Neural crest cell (in vitro differentiated cells): Measurements from ENCODE around the gene TMEM87B. TPM values are rescaled to one million over a fixed set of nuclear protein-coding genes. Genes with fewer than 3 reads are reported as not detected.

Source experiments
- DNase-seq: peaks from one replicate; pipeline ENCODE4 v3.0.0; 2021; ENCODE audit warnings: low read depth, mixed read lengths, low spot score
- H3K27ac Mint-ChIP-seq: one replicate; pipeline ENCODE4 v1.8.0; 2021; ENCODE audit warnings: mild to moderate bottlenecking, mixed read lengths; ENCODE audit not compliant: unreplicated experiment
- H3K27me3 Mint-ChIP-seq: 2 replicates; pipeline ENCODE4 v1.8.0; 2021; ENCODE audit warnings: low read depth, mild to moderate bottlenecking, mixed read lengths
- H3K36me3 Mint-ChIP-seq: 2 replicates; pipeline ENCODE4 v1.8.0; 2021; ENCODE audit warnings: low read depth, mild to moderate bottlenecking, mixed read lengths
- H3K4me1 Mint-ChIP-seq: 2 replicates; pipeline ENCODE4 v1.8.0; 2021; ENCODE audit warnings: mixed read lengths
- H3K4me3 Mint-ChIP-seq: one replicate; pipeline ENCODE4 v1.8.0; 2021; ENCODE audit warnings: mild to moderate bottlenecking, mixed read lengths
- H3K9me3 Mint-ChIP-seq: 2 replicates; pipeline ENCODE4 v1.8.0; 2021; ENCODE audit warnings: mixed read lengths
- total RNA-seq: library from RNA; stranded (reverse); gene quantifications from 2 replicates; pipeline ENCODE4 v1.2.1, GENCODE V29; 2021
- TF ChIP-seq, protein P1 (sequence below): fragments of 200-600 bp; sonication (generic); conservative IDR thresholded peaks from 2 replicates; pipeline ENCODE4 v1.5.0; 2021; ENCODE audit warnings: antibody characterized with exemption, mild to moderate bottlenecking

TMEM87B gene
- total RNA-seq, 1 donor from 2014 or later: 6.2 TPM

DNA sequence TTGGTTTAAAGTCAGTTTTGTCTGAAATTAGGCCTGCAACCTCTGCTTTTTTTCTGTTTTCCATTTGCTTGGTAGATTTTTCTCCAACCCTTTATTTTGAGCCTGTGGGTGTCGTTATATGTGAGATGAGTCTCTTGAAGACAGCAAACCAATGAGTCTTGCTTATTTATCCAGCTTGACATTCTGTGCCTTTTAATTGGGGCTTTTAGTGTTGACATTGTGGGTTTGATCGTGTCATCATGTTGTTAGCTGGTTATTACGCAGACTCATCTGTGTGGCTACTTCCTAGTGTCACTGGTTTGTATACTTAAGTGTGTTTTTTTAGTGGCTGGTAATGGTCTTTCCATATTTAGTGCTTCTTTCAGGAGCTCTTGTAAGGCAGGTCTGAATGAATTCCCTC, 18.8 kb downstream of the TMEM87B start:
- H3K9me3 Mint-ChIP-seq: peaks cover 23% of the 10 kb centered on the region
- peaks cover 48% of the 10 kb centered on the region for H3K36me3 Mint-ChIP-seq

DNA sequence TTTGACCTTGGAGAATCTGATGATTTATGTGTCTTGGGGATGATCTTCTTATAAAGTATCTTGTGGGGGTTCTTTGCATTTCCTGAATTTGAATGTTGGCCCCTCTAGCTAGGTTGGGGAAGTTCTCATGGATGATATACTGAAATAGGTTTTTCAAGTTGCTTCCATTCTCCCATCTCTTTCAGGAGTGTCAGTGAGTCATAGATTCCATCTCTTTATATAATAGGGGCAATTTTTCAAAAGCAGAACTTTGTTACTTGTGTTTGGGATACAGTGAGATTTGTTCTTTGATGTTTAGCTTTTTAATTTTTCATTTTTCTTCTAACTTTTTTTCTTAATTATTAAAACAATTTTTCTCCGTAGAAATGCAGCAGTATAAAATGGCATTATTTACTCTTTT, 19.4 kb downstream of the TMEM87B start:
- no peak overlapping the region for H3K27ac Mint-ChIP-seq
- peaks cover 19% of the 10 kb centered on the region for H3K9me3 Mint-ChIP-seq
- H3K4me1 Mint-ChIP-seq: peaks cover 5% of the 10 kb centered on the region
- H3K27me3 Mint-ChIP-seq: no peaks in the 10 kb centered on the region
- H3K4me3 Mint-ChIP-seq: no peak overlapping the region
- TF ChIP-seq, protein P1, sequence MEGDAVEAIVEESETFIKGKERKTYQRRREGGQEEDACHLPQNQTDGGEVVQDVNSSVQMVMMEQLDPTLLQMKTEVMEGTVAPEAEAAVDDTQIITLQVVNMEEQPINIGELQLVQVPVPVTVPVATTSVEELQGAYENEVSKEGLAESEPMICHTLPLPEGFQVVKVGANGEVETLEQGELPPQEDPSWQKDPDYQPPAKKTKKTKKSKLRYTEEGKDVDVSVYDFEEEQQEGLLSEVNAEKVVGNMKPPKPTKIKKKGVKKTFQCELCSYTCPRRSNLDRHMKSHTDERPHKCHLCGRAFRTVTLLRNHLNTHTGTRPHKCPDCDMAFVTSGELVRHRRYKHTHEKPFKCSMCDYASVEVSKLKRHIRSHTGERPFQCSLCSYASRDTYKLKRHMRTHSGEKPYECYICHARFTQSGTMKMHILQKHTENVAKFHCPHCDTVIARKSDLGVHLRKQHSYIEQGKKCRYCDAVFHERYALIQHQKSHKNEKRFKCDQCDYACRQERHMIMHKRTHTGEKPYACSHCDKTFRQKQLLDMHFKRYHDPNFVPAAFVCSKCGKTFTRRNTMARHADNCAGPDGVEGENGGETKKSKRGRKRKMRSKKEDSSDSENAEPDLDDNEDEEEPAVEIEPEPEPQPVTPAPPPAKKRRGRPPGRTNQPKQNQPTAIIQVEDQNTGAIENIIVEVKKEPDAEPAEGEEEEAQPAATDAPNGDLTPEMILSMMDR: no peak
- no peak for DNase-seq
- H3K36me3 Mint-ChIP-seq: peaks cover 46% of the 10 kb centered on the region

More for the DNA sequence above, 18.8 kb downstream of the TMEM87B start:
- Mint-ChIP-seq H3K27ac (no peak overlapping the region), H3K4me1 (peaks cover 5% of the 10 kb centered on the region), H3K4me3 (no peak overlapping the region), H3K27me3 (no peaks in the 10 kb centered on the region)
- TF ChIP-seq, protein P1: no peak
- DNase-seq: no peak

DNA sequence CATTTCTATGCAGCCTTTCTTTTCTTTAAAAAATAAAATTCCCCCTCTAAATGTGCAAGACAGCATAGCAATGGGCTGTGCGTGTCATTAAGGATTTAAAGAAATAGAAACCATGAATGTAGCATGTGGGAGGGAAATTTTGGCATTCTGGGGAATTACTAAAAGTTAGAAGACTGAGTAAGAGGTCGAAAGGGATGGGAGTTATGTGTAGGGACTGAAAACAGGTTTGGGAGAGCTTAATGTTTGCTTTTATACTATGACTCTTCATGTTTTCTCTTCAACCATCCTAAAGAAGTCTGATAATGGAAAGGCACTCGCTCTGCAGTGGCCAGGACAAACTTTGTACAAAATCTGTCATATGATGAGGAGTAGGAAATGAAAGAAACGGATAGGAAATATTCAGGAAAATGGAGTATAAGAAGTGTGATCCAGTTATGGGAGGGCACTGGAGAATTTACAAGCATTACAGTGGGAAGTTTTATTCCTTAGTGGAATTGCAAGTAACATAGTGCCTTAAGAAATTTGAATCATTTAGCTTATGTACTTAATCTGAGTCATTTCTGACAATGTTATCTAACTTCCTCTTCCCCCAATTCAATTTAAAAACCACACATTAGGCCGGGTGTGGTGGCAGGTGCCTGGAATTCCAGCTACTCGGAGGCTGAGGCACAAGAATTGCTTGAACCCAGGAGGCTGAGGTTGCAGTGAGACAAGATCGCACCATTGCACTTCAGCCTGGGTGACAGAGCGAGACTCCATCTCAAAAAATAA, 20.6 kb downstream of the TMEM87B start:
- no peaks in the 10 kb centered on the region for H3K27me3 Mint-ChIP-seq
- H3K9me3 Mint-ChIP-seq: peaks cover 18% of the 10 kb centered on the region
- peaks cover 37% of the 10 kb centered on the region for H3K36me3 Mint-ChIP-seq
- H3K4me3 Mint-ChIP-seq: no peak overlapping the region
- no peak for DNase-seq
- peaks cover 5% of the 10 kb centered on the region for H3K4me1 Mint-ChIP-seq
- TF ChIP-seq, protein P1: no peak
- H3K27ac Mint-ChIP-seq: no peak overlapping the region

DNA sequence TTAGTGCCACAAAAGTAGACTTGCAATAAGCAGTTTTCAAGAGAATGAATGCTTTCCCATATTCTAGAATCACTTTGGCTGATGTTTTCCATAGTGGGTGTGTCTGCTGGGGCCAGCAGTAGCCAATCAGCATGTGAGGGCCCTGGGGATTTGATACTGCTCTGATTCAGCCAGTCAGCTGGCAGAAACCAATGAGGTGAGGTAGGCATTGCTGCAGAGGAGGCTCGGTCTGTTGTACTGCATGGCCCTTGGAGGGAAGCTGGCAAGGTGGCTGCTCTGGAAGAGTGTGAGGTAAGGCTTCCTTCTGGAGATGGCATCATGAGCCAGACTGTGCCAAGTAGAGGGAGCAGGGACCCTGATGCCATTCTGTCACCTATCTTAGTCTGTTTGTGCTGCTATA, 22.7 kb downstream of the TMEM87B start:
- H3K4me1 Mint-ChIP-seq: peaks cover 5% of the 10 kb centered on the region
- H3K36me3 Mint-ChIP-seq: peaks cover 30% of the 10 kb centered on the region
- H3K4me3 Mint-ChIP-seq: no peak overlapping the region
- TF ChIP-seq, protein P1: no peak
- peaks cover 10% of the 10 kb centered on the region for H3K9me3 Mint-ChIP-seq
- DNase-seq: no peak
- H3K27me3 Mint-ChIP-seq: no peaks in the 10 kb centered on the region
- no peak overlapping the region for H3K27ac Mint-ChIP-seq

DNA sequence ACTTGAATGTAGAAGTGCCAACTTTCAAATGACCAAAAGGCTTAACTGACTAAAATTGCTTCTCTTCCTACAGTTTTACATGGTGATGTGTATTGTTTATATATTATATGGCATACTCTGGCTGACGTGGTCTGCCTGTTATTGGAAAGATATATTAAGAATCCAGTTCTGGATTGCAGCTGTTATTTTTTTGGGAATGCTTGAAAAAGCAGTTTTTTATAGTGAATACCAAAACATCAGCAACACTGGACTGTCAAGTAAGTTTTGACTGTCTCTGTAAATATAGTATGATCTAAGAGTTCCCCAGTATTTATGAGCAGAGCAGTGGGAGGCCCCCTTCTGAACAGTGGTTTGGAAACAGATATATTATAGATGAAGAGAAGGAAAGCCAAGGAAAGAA, 26.2 kb downstream of the TMEM87B start:
- Mint-ChIP-seq H3K27ac (no peak overlapping the region), H3K36me3 (peaks cover 34% of the 10 kb centered on the region), H3K9me3 (peaks cover 4% of the 10 kb centered on the region), H3K4me3 (no peak overlapping the region), H3K27me3 (no peaks in the 10 kb centered on the region), H3K4me1 (peaks cover 17% of the 10 kb centered on the region)
- DNase-seq: no peak
- TF ChIP-seq, protein P1: no peak
